HCT116 (cell line): ENCODE results near the gene TMEFF2. TPM values are rescaled to one million over a fixed set of nuclear protein-coding genes. Genes with fewer than 3 reads are reported as not detected.

Experiments used
- ATAC-seq: fragments of 200-7000 bp; cut with Tn5 transposase; 2 replicates; pipeline ENCODE4 v1.9.1; 2020; ENCODE audit warnings: mild to moderate bottlenecking, moderate library complexity
- BruUV-seq: library from RNA; stranded (reverse); fragments of 400-500 nt; replicated peaks from 2 replicates; lab custom pipeline; 2021; lab: Mats Ljungman, UMichigan
- CTCF ChIA-PET: fragments of 300-600 bp; sonication (Branson Sonifier 250); formaldehyde crosslinking; loops from one replicate; lab custom pipeline; 2021; ENCODE audit warnings: antibody characterized with exemption; lab: Charles Lee
- POLR2A ChIA-PET: fragments of 300-600, 350-600 bp; sonication (Branson Sonifier 250); formaldehyde crosslinking; loops from one replicate; lab custom pipeline; 2021; ENCODE audit warnings: antibody characterized with exemption; lab: Charles Lee
- RAD21 ChIA-PET, 2 experiments: fragments of 300-600 bp; sonication (Branson Sonifier 250); formaldehyde crosslinking; loops; one replicate each; lab custom pipeline; 2023; ENCODE audit warnings: low total read pairs in 2 of 2; ENCODE audit not compliant: uncharacterized antibody in 2 of 2, unreplicated experiment in 2 of 2, low non-redundant PET in 1 of 2; lab: Charles Lee
- DNase-seq: peaks from one replicate; pipeline ENCODE4 v3.0.0-alpha.2; 2010; ENCODE audit warnings: low read depth, low spot score
- H2AFZ ChIP-seq: fragments of 200-600 bp; shearing (Covaris generic), sonication (generic); 2 replicates; pipeline ENCODE4 v1.6.1; 2017; ENCODE audit warnings: low read depth, mixed run types, mixed read lengths, antibody characterized with exemption, low read length; ENCODE audit not compliant: poor library complexity, severe bottlenecking
- H3K27ac ChIP-seq: 2 replicates; pipeline ENCODE4 v1.5.1; 2012; ENCODE audit warnings: low read depth, low read length
- H3K27me3 ChIP-seq: fragments of 200-600 bp; sonication (generic); 2 replicates; pipeline ENCODE4 v1.6.1; 2016; ENCODE audit warnings: mixed run types, low read length, mixed read lengths; ENCODE audit not compliant: insufficient read depth
- H3K36me3 ChIP-seq, 2 experiments: fragments of 200-500 bp in 1 of 2; fragments of 200-600 bp in 1 of 2; sonication (Bioruptor generic) in 1 of 2; sonication (generic) in 1 of 2; 2 replicates each; pipeline versions ENCODE4 v1.5.1 to v1.6.1; 2014 to 2016; ENCODE audit warnings: low read length in 2 of 2, inconsistent platforms in 1 of 2, mixed read lengths in 1 of 2, mixed run types in 1 of 2; ENCODE audit not compliant: insufficient read depth in 2 of 2, control insufficient read depth in 1 of 2
- H3K4me1 ChIP-seq, 2 experiments: fragments of 200-600 bp in 1 of 2; sonication (generic) in 1 of 2; 2 replicates each; pipeline versions ENCODE4 v1.5.1 to v1.6.1; 2012 to 2017; ENCODE audit warnings: low read length in 2 of 2, inconsistent platforms in 1 of 2, mild to moderate bottlenecking in 1 of 2, mixed read lengths in 1 of 2, mixed run types in 1 of 2, moderate library complexity in 1 of 2; ENCODE audit not compliant: insufficient read depth in 2 of 2, control insufficient read depth in 1 of 2
- H3K4me2 ChIP-seq: fragments of 200-600 bp; sonication (generic); 2 replicates; pipeline ENCODE4 v1.6.1; 2017; ENCODE audit warnings: mixed run types, low read length, mixed read lengths
- H3K4me3 ChIP-seq, 2 experiments: fragments of 200-600 bp in 1 of 2; sonication (generic) in 1 of 2; replicated peaks in 1 of 2; 2 replicates each; pipeline ENCODE4 v1.5.1; 2011 to 2016; ENCODE audit warnings: low read length in 2 of 2, control low read depth in 1 of 2, low read depth in 1 of 2, mild to moderate bottlenecking in 1 of 2, mixed read lengths in 1 of 2, mixed run types in 1 of 2
- H3K79me2 ChIP-seq: fragments of 200-600 bp; sonication (generic); 2 replicates; pipeline ENCODE4 v1.6.1; 2017; ENCODE audit warnings: mild to moderate bottlenecking, mixed run types, low read length, moderate library complexity, mixed read lengths; ENCODE audit not compliant: insufficient read depth
- H3K9ac ChIP-seq: fragments of 200-600 bp; sonication (generic); 2 replicates; pipeline ENCODE4 v1.6.1; 2016; ENCODE audit warnings: low read length, mixed read lengths
- H3K9me2 ChIP-seq: fragments of 200-600 bp; sonication (generic), shearing (Covaris generic); 2 replicates; pipeline ENCODE4 v1.6.1; 2017; ENCODE audit warnings: mixed run types, mild to moderate bottlenecking, moderate library complexity; ENCODE audit not compliant: insufficient read depth
- H3K9me3 ChIP-seq, 2 experiments: fragments of 200-500 bp in 1 of 2; fragments of 200-600 bp in 1 of 2; sonication (Bioruptor generic) in 1 of 2; sonication (generic) in 1 of 2; 2 replicates each; pipeline ENCODE4 v1.6.1; 2014 to 2017; ENCODE audit warnings: low read length in 2 of 2, mixed read lengths in 2 of 2, inconsistent platforms in 1 of 2, low read depth in 1 of 2, mild to moderate bottlenecking in 1 of 2, mixed run types in 1 of 2, moderate library complexity in 1 of 2; ENCODE audit not compliant: control insufficient read depth in 1 of 2, insufficient read depth in 1 of 2
- H4K20me1 ChIP-seq: fragments of 200-600 bp; sonication (generic), shearing (Covaris generic); 2 replicates; pipeline ENCODE4 v1.6.1; 2017; ENCODE audit warnings: mixed run types, mild to moderate bottlenecking, moderate library complexity; ENCODE audit not compliant: insufficient read depth
- CBX3 ChIP-seq: IDR thresholded peaks from 2 replicates; pipeline ENCODE4 v1.6.1; 2012; ENCODE audit warnings: low read depth
- EGR1 ChIP-seq: IDR thresholded peaks from 2 replicates; pipeline ENCODE4 v1.6.1; 2012; ENCODE audit warnings: low read depth
- ELF1 ChIP-seq: IDR thresholded peaks from 2 replicates; pipeline ENCODE4 v1.6.1; 2012; ENCODE audit warnings: low read depth, borderline replicate concordance
- EZH2 ChIP-seq: fragments of 200-600 bp; sonication (generic); IDR thresholded peaks from 2 replicates; pipeline ENCODE4 v1.6.1; 2017; ENCODE audit warnings: antibody characterized with exemption, mixed run types
- EZH2phosphoT487 ChIP-seq: fragments of 200-600 bp; IDR thresholded peaks from 2 replicates; pipeline ENCODE4 v1.6.1; 2018; ENCODE audit warnings: antibody characterized with exemption, borderline replicate concordance
- FOSL1 ChIP-seq: IDR thresholded peaks from 2 replicates; pipeline ENCODE4 v1.6.1; 2012; ENCODE audit warnings: low read depth
- JUND ChIP-seq: IDR thresholded peaks from 2 replicates; pipeline ENCODE4 v1.6.1; 2012
- REST ChIP-seq: IDR thresholded peaks from 2 replicates; pipeline ENCODE4 v1.6.1; 2012; ENCODE audit warnings: low read depth
- SP1 ChIP-seq: IDR thresholded peaks from 2 replicates; pipeline ENCODE4 v1.6.1; 2012; ENCODE audit warnings: low read depth
- SRF ChIP-seq: IDR thresholded peaks from 2 replicates; pipeline ENCODE4 v1.6.1; 2012; ENCODE audit warnings: low read depth
- TCF7L2 ChIP-seq: IDR thresholded peaks from 2 replicates; pipeline ENCODE4 v1.7.0; 2011; ENCODE audit warnings: borderline replicate concordance, inconsistent platforms; ENCODE audit not compliant: insufficient read depth, insufficient read length; ENCODE audit errors: extremely low read depth
- YY1 ChIP-seq: IDR thresholded peaks from 2 replicates; pipeline ENCODE4 v1.6.1; 2011; ENCODE audit warnings: low read length, low read depth, moderate library complexity, mild to moderate bottlenecking; ENCODE audit not compliant: insufficient replicate concordance; ENCODE audit errors: extremely low read depth
- ZBTB33 ChIP-seq: IDR thresholded peaks from 2 replicates; pipeline ENCODE4 v1.6.1; 2011; ENCODE audit warnings: mild to moderate bottlenecking, low read length, moderate library complexity; ENCODE audit not compliant: insufficient replicate concordance; ENCODE audit errors: extremely low read depth
- ZFX ChIP-seq: fragments of 450-650 bp; IDR thresholded peaks from 2 replicates; pipeline ENCODE4 v1.6.1; 2017
- ZNF274 ChIP-seq: fragments of 200-500 bp; sonication (Bioruptor generic); IDR thresholded peaks from 2 replicates; pipeline ENCODE4 v1.6.1; 2014; ENCODE audit warnings: mild to moderate bottlenecking, low read depth, low read length, inconsistent platforms
- intact Hi-C: fragments of 100-400 bp; cut with micrococcal nuclease; formaldehyde crosslinking; loops from 2 replicates; pipeline ENCODE4 v1.10.0; 2022
- total RNA-seq: library from RNA; stranded (reverse); gene quantifications from one replicate; pipeline ENCODE4 v1.2.1, GENCODE V29; 2021; ENCODE audit not compliant: unreplicated experiment
- TF ChIP-seq, protein P1 (sequence below), 3 experiments: fragments of 200-600 bp in 1 of 3; sonication (generic) in 1 of 3; IDR thresholded peaks in 2 of 3; conservative IDR thresholded peaks in 1 of 3; 2 replicates each; pipeline ENCODE4 v1.5.1; 2012 to 2017; ENCODE audit warnings: low read depth in 2 of 3, low read length in 2 of 3, antibody characterized with exemption in 1 of 3, borderline replicate concordance in 1 of 3, control low read depth in 1 of 3, mild to moderate bottlenecking in 1 of 3, mixed read lengths in 1 of 3, mixed run types in 1 of 3, moderate library complexity in 1 of 3; ENCODE audit not compliant: insufficient read depth in 1 of 3

TMEFF2 gene
- total RNA-seq, 1 experiment from 2014 or later = not detected

DNA sequence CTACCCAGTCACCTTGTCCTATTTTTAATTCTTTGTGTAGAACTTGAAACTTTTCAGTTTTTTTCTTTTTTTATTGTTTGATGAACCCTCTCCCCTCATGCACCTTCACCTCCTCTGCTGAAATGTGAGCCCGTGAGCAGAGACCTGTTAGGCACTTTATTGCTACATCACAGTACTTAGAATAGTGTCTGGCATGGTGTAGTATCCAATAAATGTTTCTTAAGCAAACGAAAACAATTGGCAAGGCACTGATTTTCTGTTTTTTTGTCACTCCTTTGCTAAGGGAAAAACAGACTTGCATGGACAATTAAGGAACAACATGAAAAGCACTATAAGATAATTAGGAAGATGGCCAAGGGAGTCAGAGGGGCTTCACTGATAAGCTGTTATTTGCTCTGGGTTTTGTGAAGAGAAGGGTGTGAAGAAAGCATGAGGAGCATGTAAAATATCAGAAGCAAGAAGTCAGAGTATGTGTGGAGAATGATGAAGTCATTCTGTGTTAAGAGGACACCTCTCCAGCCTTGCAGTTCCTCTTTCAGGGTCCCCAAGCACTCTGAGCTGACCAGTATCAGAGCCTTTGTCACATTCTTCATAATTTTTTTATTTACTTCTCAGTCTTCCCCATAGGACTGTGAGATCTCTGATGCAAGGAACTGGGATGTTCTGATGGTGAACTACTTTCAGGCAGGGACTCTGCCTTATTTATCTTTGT, 248.1 kb downstream of the TMEFF2 start:
- Histone ChIP-seq H3K9me3 (no peaks in the 10 kb centered on the region), H3K4me2 (no peak overlapping the region), H3K9ac (no peak overlapping the region), H2AFZ (no peak overlapping the region), H3K4me1 (peaks cover 0 to 8% of the 10 kb centered on the region in 2 experiments; a peak in 2 of 4 replicates), H3K36me3 (no peaks in the 10 kb centered on the region), H3K9me2 (no peaks in the 10 kb centered on the region), H4K20me1 (no peaks in the 10 kb centered on the region), H3K79me2 (no peaks in the 10 kb centered on the region), H3K27ac (no peak overlapping the region), H3K27me3 (no peaks in the 10 kb centered on the region), H3K4me3 (no peak overlapping the region)
- ChIA-PET POLR2A (no interaction called here), RAD21 (no interaction called here), CTCF (interaction anchor here (0.8 kb wide), 1 partner anchor 54 kb away, joined by 3 read pairs; no protein-coding TSS in a partner anchor)
- no peak for TF ChIP-seq EZH2
- TF ChIP-seq, protein P1, sequence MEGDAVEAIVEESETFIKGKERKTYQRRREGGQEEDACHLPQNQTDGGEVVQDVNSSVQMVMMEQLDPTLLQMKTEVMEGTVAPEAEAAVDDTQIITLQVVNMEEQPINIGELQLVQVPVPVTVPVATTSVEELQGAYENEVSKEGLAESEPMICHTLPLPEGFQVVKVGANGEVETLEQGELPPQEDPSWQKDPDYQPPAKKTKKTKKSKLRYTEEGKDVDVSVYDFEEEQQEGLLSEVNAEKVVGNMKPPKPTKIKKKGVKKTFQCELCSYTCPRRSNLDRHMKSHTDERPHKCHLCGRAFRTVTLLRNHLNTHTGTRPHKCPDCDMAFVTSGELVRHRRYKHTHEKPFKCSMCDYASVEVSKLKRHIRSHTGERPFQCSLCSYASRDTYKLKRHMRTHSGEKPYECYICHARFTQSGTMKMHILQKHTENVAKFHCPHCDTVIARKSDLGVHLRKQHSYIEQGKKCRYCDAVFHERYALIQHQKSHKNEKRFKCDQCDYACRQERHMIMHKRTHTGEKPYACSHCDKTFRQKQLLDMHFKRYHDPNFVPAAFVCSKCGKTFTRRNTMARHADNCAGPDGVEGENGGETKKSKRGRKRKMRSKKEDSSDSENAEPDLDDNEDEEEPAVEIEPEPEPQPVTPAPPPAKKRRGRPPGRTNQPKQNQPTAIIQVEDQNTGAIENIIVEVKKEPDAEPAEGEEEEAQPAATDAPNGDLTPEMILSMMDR (IDR thresholded peaks at IDR 0.05 in 2 of 3, conservative IDR thresholded peaks at IDR 0.05 in 1 of 3; ENCODE audit: borderline replicate concordance in 1 of 3, insufficient read depth in 1 of 3, low read depth in 2 of 3, low read length in 2 of 3) = no peak
- TF ChIP-seq YY1 = no peak
- no peak for TF ChIP-seq ELF1
- no peak for TF ChIP-seq ZFX
- no peak for TF ChIP-seq ZNF274
- TF ChIP-seq ZBTB33 = no peak
- TF ChIP-seq REST = no peak
- no peak for TF ChIP-seq FOSL1
- TF ChIP-seq CBX3 = no peak
- no peak for TF ChIP-seq SRF
- TF ChIP-seq TCF7L2 = no peak
- TF ChIP-seq JUND = no peak
- no peak for TF ChIP-seq SP1
- TF ChIP-seq EGR1 = no peak
- no peak for TF ChIP-seq EZH2phosphoT487
- BruUV-seq = no TSS peak
- DNase-seq (no peak), ATAC-seq (no peak)
- intact Hi-C loops = no loop called here
